CD4-positive, alpha-beta T cell treated with Interferon alpha-2 for 1 hour (primary cell): ENCODE results near the gene EIF5A2.

Experiments
- DNase-seq, 2 donors: peaks; one replicate each; pipeline ENCODE4 v3.0.0-alpha.2; 2020 to 2022

EIF5A2 gene

GRCh38 chr3:170848292-170848917 lies 60.0 kb downstream of the EIF5A2 start:
- no peak for DNase-seq

- DNase-seq: no peak
These were observed 64.1 kb downstream of the EIF5A2 start for GRCh38 chr3:170844377-170844776.

- DNase-seq: no peak
These were observed 68.1 kb downstream of the EIF5A2 start for GRCh38 chr3:170840291-170840859.

- DNase-seq: no peak
These were observed 68.8 kb downstream of the EIF5A2 start for GRCh38 chr3:170839518-170840100.
